ENCODE measurements around the gene EEF1E1. TPM values are rescaled to one million over a fixed set of nuclear protein-coding genes. Genes with fewer than 3 reads are reported as not detected.

EEF1E1 gene
- total RNA-seq, 1 experiment from 2014 or later = 50.9 TPM

DNA sequence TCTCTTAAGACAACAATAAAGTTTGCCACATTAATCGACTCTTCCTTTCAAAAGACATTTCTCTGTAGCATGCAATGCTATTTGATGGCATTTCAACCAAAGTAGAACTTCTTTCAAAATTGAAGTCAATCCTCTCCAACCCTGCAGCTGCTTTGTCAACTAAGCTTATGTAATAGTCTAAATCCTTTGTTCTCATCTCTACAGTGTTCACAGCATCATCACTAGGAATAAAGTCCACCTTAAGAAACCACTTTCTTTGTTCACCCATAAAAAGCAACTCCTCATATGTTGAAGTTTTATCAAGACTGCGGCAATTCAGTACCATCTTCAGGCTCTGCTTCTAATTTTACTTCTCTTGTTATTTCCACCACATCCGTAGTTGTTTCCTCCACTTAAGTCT is 26.6 kb downstream of the EEF1E1 start:
- TF ChIP-seq EZH2 (IDR thresholded peaks at IDR 0.05; ENCODE audit: low read depth) = no peak
- TF ChIP-seq, protein P1, sequence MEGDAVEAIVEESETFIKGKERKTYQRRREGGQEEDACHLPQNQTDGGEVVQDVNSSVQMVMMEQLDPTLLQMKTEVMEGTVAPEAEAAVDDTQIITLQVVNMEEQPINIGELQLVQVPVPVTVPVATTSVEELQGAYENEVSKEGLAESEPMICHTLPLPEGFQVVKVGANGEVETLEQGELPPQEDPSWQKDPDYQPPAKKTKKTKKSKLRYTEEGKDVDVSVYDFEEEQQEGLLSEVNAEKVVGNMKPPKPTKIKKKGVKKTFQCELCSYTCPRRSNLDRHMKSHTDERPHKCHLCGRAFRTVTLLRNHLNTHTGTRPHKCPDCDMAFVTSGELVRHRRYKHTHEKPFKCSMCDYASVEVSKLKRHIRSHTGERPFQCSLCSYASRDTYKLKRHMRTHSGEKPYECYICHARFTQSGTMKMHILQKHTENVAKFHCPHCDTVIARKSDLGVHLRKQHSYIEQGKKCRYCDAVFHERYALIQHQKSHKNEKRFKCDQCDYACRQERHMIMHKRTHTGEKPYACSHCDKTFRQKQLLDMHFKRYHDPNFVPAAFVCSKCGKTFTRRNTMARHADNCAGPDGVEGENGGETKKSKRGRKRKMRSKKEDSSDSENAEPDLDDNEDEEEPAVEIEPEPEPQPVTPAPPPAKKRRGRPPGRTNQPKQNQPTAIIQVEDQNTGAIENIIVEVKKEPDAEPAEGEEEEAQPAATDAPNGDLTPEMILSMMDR (conservative IDR thresholded peaks at IDR 0.05) = no peak
- BruUV-seq (replicated peaks) = no TSS peak
- Histone ChIP-seq H3K4me2 (no peak overlapping the region), H3F3A (ENCODE audit: insufficient read depth, low read depth) (peaks cover 13% of the 10 kb centered on the region), H3K9me3 (ENCODE audit: insufficient read depth, low read depth) (no peaks in the 10 kb centered on the region), H3K36me3 (ENCODE audit: low read depth) (peaks cover 8% of the 10 kb centered on the region; the same call in 1 of the 2 replicates), H4K20me1 (ENCODE audit: insufficient read depth) (no peaks in the 10 kb centered on the region), H3K4me3 (no peak overlapping the region), H3K79me2 (ENCODE audit: low read depth) (peaks cover 8% of the 10 kb centered on the region; the same call in 1 of the 2 replicates), H3K4me1 (replicated peaks; ENCODE audit: insufficient read depth) (peaks cover 10% of the 10 kb centered on the region), H2AFZ (no peak overlapping the region), H3K27ac (no peak overlapping the region), H3K27me3 (ENCODE audit: insufficient read depth, low read depth) (no peaks in the 10 kb centered on the region), H3K9me2 (ENCODE audit: insufficient read depth) (no peaks in the 10 kb centered on the region)
- no peak for DNase-seq
- POLR2A ChIA-PET (ENCODE audit: unreplicated experiment) = no interaction called here
- intact Hi-C loops (cut with micrococcal nuclease; ENCODE audit: unreplicated experiment) = no loop called here
- CTCF ChIA-PET = no interaction called here

DNA sequence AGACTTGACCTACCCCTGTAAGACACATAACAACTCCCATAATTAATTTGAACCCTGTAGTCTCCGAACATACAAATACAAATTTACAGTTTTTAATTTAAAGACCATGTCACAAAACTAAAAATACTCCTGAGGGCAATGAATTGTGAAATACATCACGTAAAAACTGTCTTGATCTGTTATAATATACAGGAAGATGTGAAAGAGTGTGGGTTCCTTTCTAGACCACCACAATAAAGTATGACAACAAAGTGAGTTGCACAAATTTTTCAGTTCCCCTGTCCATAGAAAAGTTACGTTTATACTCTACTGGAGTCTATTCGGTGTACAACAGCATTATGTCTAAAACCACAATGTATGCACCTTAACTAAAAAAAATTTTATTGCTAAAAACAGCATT is 27.2 kb downstream of the EEF1E1 start:
- no TSS peak for BruUV-seq (replicated peaks)
- CTCF ChIA-PET = no interaction called here

DNA sequence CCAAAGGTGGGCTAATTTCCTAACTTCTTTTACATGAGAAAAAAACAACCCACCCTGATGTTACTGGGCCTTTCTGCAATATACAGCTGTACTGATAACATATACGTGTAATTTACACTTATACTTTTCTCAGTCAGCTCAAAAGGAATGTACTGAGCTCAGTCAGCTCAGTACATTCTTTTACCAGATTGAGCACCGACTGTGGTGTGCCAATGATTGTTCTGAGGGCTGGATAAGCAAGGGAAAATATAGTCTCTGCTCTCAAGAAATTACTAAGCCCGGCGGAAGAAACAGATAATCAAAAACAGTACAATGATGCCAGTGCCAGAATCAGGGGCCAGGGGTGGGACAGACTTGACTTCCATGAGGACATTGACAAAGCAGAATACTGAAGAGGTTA is 28.1 kb downstream of the EEF1E1 start:
- no TSS peak for BruUV-seq (replicated peaks)
- H3K27me3 ChIP-seq (ENCODE audit: insufficient read depth, low read depth) = no peaks in the 10 kb centered on the region
- H3K9me2 ChIP-seq (ENCODE audit: insufficient read depth) = no peaks in the 10 kb centered on the region
- H3K4me3 ChIP-seq = no peak overlapping the region
- ChIA-PET POLR2A (ENCODE audit: unreplicated experiment) (no interaction called here), CTCF (interaction anchor here (0.6 kb wide), 1 partner anchor 375 kb away, joined by 6 read pairs; no protein-coding TSS in a partner anchor)
- no peak for TF ChIP-seq EZH2 (IDR thresholded peaks at IDR 0.05; ENCODE audit: low read depth)
- TF ChIP-seq, protein P1 (conservative IDR thresholded peaks at IDR 0.05) = no peak
- H3F3A ChIP-seq (ENCODE audit: insufficient read depth, low read depth) = no peaks in the 10 kb centered on the region
- H3K27ac ChIP-seq = no peak overlapping the region
- H3K4me2 ChIP-seq = no peak overlapping the region
- H3K79me2 ChIP-seq (ENCODE audit: low read depth) = peaks cover 3% of the 10 kb centered on the region; the same call in 1 of the 2 replicates
- no peak for DNase-seq
- intact Hi-C loops (cut with micrococcal nuclease; ENCODE audit: unreplicated experiment) = no loop called here
- H2AFZ ChIP-seq = no peak overlapping the region
- no peaks in the 10 kb centered on the region for H4K20me1 ChIP-seq (ENCODE audit: insufficient read depth)
- no peaks in the 10 kb centered on the region for H3K9me3 ChIP-seq (ENCODE audit: insufficient read depth, low read depth)
- H3K4me1 ChIP-seq (replicated peaks; ENCODE audit: insufficient read depth) = no peaks in the 10 kb centered on the region
- 0 out of 2 replicates have a peak, but pooled peaks cover 3% of the 10 kb centered on the region for H3K36me3 ChIP-seq (ENCODE audit: low read depth)

More for the DNA sequence above, 27.2 kb downstream of the EEF1E1 start:
- no peak overlapping the region for H3K4me3 ChIP-seq
- no peak for TF ChIP-seq EZH2 (IDR thresholded peaks at IDR 0.05; ENCODE audit: low read depth)
- TF ChIP-seq, protein P1 (conservative IDR thresholded peaks at IDR 0.05) = no peak
- H3F3A ChIP-seq (ENCODE audit: insufficient read depth, low read depth) = peaks cover 9% of the 10 kb centered on the region; the same call in 1 of the 2 replicates
- no peak overlapping the region for H3K4me2 ChIP-seq
- intact Hi-C loops (cut with micrococcal nuclease; ENCODE audit: unreplicated experiment) = no loop called here
- DNase-seq = no peak
- H2AFZ ChIP-seq = no peak overlapping the region
- peaks cover 6% of the 10 kb centered on the region for H3K4me1 ChIP-seq (replicated peaks; ENCODE audit: insufficient read depth)
- H3K9me3 ChIP-seq (ENCODE audit: insufficient read depth, low read depth) = no peaks in the 10 kb centered on the region
- peaks cover 8% of the 10 kb centered on the region; the same call in 1 of the 2 replicates for H3K79me2 ChIP-seq (ENCODE audit: low read depth)
- no peak overlapping the region for H3K27ac ChIP-seq
- H3K36me3 ChIP-seq (ENCODE audit: low read depth) = peaks cover 8% of the 10 kb centered on the region; the same call in 1 of the 2 replicates
- no peaks in the 10 kb centered on the region for H3K27me3 ChIP-seq (ENCODE audit: insufficient read depth, low read depth)
- H4K20me1 ChIP-seq (ENCODE audit: insufficient read depth) = no peaks in the 10 kb centered on the region
- POLR2A ChIA-PET (ENCODE audit: unreplicated experiment) = no interaction called here
- no peaks in the 10 kb centered on the region for H3K9me2 ChIP-seq (ENCODE audit: insufficient read depth)

All from PC-9 (cell line).